8988T (cell line): ENCODE results near the gene METTL15.
"Not testable (repeated sequence)": the region's sequence is repeated elsewhere in the genome, so short reads cannot be mapped to it uniquely, and the experiment has no call there.

Experiments
- DNase-seq: peaks from one replicate; pipeline ENCODE4 v3.0.0; 2011

The METTL15 gene

DNA sequence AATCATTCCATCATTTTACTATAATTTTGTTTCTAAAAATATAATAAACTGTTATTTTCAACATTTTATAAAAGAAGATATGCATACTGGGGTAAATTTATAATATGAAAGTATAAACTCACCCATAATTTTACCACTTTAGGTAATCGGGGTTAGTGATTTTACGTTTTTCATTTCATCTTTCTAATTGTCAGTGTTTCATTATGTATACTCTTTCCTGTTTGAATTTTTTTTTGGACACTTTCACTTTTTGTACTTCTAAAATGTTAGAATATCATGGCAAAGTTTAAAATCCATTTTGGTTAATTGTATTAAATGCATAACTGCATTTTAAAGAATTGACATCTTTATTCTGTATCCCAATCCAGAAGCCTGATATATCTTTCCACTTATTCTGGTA, 115.8 kb downstream of the METTL15 start:
- DNase-seq, result no peak

DNA sequence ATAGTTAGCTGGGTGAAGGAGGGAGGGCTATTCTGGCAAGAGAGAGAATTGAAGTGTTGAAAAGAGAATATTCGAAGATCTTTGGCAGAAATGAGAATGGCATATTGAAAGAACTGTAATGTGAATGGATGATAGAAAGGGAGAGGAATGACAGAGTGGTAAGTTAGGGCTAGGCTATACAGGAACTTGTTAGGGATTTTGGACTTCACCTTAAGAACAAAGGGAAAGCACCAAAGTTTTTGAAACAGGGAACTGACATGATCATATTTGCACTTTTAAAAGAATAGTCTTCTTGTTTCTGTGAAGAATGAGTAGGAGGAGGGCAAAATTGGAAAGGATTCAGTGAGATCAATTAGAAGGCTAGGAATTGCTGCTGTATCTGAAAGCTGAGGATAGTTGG, 119.3 kb downstream of the METTL15 start:
- DNase-seq, result no peak

DNA sequence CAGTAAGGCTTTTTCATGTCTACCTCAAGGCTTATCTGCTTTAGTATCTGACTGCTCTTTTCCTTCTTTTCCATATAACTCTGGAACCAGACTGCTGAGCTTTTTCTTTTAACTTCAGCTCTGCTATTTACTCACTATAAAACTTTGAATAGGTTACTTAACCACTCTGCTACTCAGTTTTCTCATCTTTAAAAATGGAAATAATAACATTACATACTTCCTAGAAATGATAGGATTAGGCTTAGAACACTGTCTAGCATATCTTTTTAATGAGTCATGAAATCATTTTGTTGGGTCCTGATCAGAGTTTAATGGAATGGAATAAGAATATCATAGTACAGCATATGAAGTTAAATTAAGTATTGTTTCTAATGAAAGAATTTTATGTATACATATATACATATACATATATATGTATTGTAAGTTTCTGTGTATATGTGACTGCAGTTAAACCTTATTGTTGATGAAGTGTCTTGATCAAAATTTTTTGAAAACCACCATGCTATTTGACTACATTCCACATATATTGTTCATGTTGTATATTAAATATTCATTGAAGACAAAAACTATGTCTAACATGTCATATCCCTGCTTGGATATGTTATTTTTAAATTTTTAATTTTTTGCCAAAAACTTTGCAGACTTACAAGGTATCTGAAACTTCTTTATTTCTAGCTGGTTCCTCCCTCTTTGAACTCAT, 120.2 kb downstream of the METTL15 start:
- DNase-seq, result no peak

DNA sequence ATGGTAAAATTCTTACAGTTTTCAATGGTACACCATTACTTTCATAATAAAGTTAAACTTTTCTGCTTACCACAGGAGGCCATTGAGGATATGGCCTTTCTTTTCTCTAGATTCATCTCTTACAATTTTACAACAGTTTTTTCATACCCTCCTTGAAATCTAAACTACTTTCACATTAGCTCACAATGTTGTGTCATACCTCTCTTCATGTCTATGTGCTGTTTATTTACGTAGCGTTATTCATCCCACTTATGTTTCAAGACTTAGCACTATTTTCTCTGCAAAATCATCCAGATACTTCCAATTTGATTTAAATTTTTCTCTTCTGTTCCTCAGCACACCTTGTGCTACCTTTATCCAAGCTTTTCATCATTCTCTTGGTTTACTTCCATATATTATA, 123.3 kb downstream of the METTL15 start:
- DNase-seq, result no peak

DNA sequence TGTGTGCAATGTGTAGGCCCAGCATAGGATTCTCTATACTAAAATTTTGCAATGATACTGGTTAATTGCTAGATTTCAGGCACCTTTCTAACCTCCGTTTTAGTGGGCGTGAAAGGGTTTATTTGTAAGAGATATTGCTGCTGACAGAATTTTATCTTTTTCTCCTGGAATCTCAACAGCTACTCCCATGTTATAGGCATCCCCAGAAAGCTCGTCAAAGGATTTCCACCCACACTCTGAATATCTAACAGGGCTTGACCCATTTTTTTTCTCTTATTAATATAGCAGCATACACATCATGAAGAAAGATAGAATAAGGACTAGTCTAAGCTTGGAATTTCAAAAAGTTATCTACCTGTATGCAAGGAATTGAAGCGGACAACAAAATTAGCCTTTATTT, 124.5 kb downstream of the METTL15 start:
- DNase-seq, result no peak

DNA sequence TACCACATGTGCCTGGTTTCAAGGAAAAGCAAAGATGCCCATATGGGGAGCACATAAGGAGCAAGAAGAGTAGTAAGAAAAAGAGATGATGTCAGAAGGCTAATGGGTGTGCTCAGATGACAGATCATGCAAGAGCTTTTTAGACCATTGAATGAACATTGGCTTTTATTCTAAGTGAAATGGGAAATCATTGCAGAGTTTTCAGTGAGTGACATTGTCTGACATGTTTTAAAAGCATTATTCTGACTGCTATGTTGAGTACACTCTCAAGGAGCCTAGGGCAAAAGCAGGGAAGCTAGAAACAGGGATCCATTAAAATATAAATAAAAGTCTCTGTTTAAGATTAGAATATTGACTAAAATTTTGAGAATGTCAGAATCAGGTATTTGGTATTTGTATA, 133.6 kb downstream of the METTL15 start:
- DNase-seq, result no peak

DNA sequence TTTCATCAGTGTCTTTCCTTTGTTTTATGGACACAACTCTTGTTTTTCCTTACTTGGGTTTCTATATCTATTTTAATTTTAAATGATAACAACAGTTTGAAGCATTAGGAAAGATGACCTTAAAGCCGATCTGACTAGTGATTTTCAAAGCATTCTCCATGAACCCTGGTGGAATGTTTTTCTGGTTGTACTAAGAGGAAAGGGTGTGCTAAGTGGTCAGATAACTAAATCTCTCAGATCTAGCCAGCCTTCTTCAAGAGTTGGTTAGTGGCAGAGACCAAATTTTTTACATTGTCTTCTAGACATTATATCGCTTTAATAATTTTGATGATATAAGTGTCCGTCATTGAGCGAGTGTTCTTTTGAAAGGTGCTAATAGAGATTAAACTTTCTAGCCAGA, 134.4 kb downstream of the METTL15 start:
- no peak for DNase-seq

DNA sequence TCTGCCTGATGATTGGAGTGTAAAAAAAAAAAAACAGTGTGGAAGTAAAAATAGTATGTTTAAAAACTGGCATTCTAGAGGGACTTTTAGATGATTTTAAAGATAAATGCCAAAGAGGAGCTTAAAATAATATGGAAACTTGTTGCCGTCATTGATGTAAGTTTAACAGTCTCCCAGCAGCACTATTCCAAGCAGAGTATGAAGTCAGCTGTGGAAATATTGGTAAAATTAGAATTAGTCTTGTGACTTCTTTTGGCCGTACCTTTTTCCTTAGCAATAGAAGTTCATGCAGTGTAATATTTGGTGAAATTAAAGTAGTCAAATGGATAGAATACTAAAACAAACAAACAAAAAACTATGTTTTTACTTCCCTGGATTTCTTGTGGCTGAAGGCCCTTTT, 134.9 kb downstream of the METTL15 start:
- DNase-seq, result no peak

DNA sequence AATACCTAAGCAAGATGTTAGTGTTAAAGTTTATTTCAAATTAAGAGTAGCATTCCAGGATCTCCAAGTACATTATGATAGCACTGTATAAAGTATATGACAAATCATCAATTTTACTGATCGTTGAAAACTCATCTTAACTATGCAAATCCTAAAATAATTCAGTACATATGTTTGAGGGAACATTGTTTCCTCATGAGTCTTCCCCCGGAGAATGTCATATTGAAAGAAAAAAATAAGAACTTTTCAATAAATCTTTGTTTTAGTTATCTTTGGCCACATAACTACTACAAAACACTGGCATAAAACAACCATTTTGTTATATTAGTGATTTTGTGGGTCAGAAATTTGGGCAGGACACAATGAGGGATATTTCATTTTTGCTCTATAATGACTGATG, 135.4 kb downstream of the METTL15 start:
- DNase-seq, result no peak

DNA sequence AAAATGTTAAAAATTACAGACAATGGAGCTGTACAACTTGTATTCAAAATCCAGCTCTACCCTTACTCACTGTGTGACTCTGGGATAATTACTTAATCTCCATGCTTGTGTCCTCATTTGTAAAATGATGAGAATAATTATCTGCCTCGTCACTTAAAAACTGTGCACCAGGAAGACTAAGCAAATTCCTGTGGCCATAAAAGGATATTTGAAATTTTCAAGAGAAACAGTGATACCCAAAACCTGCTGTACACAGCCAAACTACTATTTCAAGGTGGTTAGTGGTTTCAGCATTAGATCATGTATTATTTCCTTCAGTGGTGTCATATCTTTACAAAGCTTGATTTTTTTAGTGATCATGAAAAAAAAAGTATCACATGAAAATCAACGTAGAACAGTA, 136.9 kb downstream of the METTL15 start:
- DNase-seq, result no peak

DNA sequence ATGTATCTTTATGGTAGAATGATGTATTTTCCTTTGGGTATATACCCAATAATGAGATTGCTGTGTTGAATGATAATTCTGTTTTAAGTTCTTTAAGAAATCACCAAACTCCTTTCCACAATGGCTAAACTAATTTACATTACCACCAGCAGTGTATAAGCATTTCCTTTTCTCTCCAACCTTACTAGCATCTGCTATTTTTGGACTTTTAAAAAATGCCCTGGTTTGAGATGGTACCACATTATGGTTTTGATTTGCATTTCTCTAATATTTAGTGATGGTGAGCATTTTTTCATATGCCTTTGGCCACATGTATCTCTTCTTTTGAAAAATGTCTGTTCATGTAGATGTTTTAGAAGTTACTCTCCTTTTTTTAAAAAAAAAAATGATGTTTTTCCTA, 142.0 kb downstream of the METTL15 start:
- no peak for DNase-seq

DNA sequence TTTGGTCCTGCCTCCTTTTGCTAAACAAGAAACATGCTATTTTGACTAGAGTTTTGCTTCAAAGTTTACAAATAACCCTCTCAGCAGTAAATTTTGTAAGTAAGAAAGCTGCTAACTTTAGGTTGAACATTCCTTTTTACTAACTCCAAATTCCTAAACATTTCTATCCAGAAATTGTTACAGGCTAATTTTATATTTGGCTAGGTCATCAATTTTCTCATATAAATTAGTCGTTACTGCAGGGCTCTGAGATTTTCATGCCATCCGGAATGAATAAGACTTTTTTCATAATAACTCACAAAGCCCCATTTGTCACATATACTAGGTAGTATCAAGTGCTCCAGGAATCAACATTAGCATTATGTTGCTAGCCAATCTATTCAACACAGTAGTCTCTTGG, 143.1 kb downstream of the METTL15 start:
- no peak for DNase-seq

DNA sequence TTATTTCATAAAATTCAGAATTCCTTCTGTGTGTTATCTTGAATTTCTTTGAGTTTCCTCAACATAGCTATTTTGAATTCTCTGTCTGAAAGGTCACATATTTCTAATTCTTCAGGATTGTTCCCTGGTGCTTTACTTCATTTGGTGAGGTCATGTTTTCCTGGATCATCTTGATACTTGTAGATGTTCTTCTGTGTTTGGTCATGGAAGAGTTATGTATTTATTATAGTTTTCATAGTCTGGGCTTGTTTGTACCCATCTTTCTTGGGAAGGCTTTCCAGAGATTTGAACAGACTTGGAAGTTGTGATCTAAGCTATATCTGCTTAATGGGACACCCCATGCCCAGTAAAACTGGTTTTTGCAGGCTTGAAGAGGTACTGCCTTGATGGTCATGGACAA, 149.6 kb downstream of the METTL15 start:
- no peak for DNase-seq

DNA sequence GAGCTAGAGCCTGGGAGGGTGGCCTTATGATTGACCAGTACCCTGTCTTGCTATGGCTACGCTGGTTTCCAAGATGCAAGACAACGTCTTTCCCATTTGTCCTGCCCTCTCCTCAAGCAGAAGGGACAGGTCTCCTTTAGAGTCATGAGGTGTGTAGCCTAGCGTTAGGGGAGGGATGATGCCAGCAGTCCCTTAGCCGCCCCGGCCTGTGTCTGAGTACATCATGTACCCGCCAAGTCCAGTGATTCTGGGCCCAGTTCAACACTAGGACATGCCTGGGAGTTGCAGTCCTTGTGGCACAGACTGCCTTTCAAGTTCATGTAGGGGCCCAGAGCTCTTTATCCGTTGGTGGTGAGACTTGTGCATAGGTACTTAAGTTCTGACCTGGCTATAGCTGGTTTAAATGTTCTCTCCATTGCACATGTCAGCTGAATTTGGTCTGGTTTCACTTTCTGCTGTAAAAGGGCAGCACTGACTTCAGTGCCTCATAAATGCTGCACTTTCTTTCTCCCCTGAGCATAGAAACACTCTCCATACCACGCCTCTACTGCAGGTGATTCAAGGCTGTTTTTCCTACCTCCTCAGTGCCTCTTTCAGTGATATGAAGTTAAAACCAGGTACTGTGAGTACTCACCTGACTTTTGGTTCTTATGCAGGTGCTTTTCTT, 151.1 kb downstream of the METTL15 start:
- no peak for DNase-seq

DNA sequence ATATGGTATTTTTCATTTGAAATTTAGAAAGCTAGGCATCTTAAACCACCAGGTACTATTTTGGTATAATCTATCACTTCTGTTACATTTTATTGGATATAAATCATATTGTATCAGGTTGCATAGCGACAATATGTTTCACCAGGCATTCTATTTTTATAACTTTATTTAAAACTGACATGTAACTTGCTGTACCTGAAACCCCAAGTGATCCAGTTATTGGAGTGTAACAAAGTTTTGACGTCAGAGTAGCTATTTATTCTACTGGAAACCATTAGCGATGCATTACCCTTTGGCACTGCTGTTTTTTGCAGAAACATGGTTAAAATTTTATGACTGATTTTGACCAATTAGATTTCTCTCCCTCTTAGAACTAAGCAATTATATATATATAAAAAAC, 160.7 kb downstream of the METTL15 start:
- no peak for DNase-seq

DNA sequence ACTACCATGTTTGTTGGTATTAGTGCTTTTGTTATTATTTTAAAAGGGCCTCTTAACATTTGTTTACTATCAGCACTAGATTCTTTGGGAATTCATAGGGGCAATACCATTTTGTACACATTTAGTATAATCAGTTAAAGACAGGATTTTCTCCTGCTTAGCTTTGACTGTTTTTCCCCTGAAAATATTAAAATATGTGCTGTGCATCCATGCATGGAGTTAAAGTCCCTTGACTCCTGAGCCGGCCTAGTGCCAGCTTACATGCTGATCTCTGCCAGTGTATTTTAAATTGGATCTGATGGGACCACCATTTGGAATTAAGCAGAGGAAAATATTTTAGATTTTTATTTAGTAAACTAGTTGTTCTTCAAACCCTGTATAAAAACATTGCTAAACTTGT, 161.4 kb downstream of the METTL15 start:
- DNase-seq, result no peak

DNA sequence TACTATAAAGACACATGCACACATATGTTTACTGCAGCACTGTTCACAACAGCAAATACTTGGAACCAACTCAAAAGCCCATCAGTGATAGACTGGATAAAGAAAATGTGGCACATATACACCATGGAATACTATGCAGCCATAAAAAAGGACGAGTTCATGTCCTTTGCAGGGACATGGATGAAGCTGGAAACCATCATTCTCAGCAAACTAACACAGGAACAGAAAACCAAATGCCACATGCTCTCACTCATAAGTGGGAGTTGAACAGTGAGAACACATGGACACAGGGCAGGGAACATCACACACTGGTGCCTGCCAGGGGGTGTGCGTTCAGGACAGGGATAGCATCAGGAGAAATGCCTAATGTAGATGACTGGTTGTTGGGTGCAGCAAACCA, 164.1 kb downstream of the METTL15 start:
- not testable (repeated sequence) for DNase-seq

DNA sequence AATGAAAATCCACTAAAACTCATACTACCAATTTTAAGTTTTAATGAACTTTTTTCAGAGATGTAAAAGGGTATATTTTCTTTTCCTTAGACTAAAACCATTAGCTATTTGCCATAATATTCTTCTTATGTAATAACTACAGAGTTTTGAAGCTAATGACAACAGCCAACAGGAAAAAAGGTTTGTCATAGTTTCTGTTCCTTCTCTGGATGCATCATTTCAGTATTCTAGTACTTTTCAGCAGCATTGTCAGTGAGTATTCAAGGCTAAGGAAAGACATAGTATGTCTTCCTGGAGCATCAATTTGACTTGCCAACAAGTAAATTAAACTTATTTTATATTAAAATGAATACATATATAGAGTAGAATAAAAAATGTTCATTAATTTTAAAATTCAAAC, 166.0 kb downstream of the METTL15 start:
- DNase-seq, result no peak

DNA sequence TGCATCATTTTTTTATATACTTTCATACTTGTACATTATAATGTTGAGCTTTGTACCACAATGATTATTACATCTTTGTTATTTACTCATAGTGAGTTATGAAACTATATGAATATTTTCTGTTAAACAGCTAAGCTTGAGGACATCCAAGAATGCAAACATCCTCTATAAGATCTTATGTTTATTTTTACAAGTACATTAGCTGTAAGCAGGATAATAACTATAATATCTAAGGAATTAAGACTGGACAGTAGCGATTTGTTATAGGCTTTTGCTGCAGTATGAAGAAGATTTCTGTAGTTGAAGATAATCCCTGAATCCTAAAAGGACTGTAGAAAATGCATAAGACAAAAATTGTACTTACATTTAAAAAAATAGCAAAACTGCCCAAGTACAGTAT, 176.0 kb downstream of the METTL15 start:
- DNase-seq, result no peak

DNA sequence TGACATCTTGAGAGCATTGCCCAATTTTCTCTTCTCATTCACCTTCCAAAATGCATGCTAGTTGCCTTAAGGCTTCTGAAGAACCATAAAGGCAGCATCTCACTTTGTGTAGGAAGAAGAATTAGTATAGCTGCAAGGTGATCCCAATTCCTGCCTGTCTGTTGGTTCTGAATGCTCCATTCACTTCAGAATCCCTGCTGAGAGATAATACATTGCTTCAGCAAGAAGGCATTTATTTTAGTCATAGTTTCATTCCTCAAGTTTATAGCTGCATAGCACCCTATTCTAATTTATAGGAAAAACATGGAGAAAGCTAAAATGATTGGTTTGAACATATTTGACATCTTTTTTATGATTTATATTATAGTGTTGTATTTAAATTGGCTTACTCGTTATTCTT, 181.3 kb downstream of the METTL15 start:
- no peak for DNase-seq

DNA sequence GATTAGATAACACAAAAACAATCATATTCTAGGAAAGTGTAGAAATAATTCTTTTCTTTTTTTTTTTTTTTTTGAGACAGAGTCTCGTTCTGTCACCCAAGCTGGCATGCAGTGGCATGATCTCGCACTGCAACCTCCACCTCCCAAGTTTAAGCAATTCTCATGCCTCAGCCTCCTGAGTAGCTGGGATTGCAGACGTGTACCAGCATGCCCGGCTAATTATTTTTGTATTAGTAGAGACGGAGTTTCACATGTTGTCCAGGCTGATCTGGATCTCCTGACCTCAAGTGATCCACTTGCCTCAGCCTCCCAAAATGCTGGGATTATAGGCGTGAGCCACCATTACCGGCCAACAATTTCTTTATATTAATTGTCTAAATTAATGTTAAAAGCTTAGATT, 182.8 kb downstream of the METTL15 start:
- not testable (repeated sequence) for DNase-seq

DNA sequence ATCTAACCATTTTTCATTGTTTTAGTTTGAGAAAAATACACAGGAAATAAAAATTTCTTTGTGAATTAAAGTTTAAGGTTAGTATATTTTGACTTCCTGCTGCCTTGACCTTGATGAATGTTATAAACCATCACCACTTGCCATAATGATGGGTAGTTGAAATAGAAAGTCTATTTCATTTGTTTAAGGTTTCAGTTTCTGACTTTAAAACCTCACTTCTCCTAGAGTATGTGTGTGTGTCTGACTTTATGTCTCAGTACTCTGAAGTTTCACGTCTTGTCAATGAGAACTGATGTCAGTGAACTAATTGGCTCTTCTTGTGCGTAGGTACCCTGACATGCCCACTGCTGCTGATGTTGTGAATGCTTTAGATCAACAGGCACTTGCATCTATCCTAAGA, 188.2 kb downstream of the METTL15 start:
- no peak for DNase-seq

DNA sequence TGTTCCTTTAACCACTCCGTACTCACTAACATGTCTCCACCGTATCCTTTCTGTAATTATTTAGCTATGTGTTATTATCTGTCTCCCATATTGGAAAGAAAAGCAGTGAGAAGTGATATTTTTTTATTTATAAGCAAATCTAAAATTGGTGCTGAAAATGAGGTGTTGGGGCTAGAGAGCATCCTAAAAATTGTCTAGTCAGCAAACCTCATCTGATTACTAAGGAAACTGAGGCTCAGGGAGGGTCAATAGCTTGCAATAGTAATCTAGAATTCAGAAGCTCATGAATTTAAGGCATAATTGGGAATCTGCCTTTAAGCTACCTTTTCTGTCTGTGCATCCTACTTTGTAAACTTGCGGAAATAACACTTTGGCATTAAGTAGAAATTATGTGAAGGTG, 190.0 kb downstream of the METTL15 start:
- DNase-seq, result no peak

DNA sequence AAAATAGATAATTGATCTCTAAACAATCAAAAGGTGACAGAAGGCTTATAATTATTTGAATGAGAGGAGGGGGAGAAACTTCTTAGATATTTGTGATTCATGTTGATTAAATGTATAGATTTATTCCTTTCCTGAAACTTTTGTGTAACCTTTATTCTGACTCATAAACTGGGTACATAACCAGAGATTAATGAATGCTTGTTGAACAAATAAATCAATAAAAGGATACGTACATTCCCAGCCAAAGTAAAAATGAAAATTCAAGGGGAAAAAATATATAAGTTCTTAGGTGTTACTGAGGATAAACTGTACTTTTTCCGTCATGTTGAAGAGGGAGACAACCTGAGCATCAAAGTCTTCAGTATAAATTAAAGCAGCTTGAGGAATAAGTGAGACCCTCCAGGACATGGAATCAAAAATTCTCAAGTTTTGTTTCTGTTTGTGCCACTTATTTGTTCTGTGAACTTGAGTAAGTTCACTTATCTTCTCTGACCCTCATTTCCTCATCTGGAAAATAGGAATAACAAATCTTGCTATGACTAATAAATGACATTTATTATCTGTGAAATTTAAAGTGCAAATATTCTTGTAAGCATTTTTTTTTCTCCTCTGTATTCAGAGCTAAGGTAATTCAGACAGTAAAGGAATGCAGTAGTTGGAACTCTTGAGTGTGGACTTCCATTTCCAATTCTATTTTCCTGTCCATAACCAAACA, 195.4 kb downstream of the METTL15 start:
- DNase-seq, result no peak
